ENCODE results near the gene NUBP2. TPM values are rescaled to one million over a fixed set of nuclear protein-coding genes. Genes with fewer than 3 reads are reported as not detected.

The NUBP2 gene
- total RNA-seq, 1 donor from 2014 or later, result 77.8 TPM

- DNase-seq (ENCODE audit: low read depth, low spot score), result no peak
Measured at GRCh38 chr16:1758923-1759322, 23.8 kb upstream of the NUBP2 start.

- DNase-seq (ENCODE audit: low read depth, low spot score), result no peak
Measured at GRCh38 chr16:1759511-1759910, 23.2 kb upstream of the NUBP2 start.

GRCh38 chr16:1760911-1761310, 21.8 kb upstream of the NUBP2 start:
- DNase-seq (ENCODE audit: low read depth, low spot score), result no peak

- DNase-seq (ENCODE audit: low read depth, low spot score), result no peak
Measured at GRCh38 chr16:1761751-1762150, 21.0 kb upstream of the NUBP2 start.

GRCh38 chr16:1762196-1762878, 20.4 kb upstream of the NUBP2 start:
- DNase-seq (ENCODE audit: low read depth, low spot score), result no peak

GRCh38 chr16:1762879-1763520, 19.8 kb upstream of the NUBP2 start:
- no peak for DNase-seq (ENCODE audit: low read depth, low spot score)

- no peak for DNase-seq (ENCODE audit: low read depth, low spot score)
Measured at GRCh38 chr16:1763521-1764511, 18.9 kb upstream of the NUBP2 start.

- no peak for DNase-seq (ENCODE audit: low read depth, low spot score)
Measured at GRCh38 chr16:1764971-1765370, 17.8 kb upstream of the NUBP2 start.

- no peak for DNase-seq (ENCODE audit: low read depth, low spot score)
Measured at GRCh38 chr16:1765826-1766225, 16.9 kb upstream of the NUBP2 start.

- no peak for DNase-seq (ENCODE audit: low read depth, low spot score)
Measured at GRCh38 chr16:1766231-1766630, 16.5 kb upstream of the NUBP2 start.

- no peak for DNase-seq (ENCODE audit: low read depth, low spot score)
Measured at GRCh38 chr16:1766701-1767100, 16.1 kb upstream of the NUBP2 start.

- DNase-seq (ENCODE audit: low read depth, low spot score), result no peak
Measured at GRCh38 chr16:1767116-1767994, 15.4 kb upstream of the NUBP2 start.

GRCh38 chr16:1768061-1768766, 14.5 kb upstream of the NUBP2 start:
- no peak for DNase-seq (ENCODE audit: low read depth, low spot score)

GRCh38 chr16:1768767-1769401, 13.9 kb upstream of the NUBP2 start:
- no peak for DNase-seq (ENCODE audit: low read depth, low spot score)

GRCh38 chr16:1769402-1770300, 13.1 kb upstream of the NUBP2 start:
- DNase-seq (ENCODE audit: low read depth, low spot score), result no peak

- no peak for DNase-seq (ENCODE audit: low read depth, low spot score)
Measured at GRCh38 chr16:1770328-1771187, 12.2 kb upstream of the NUBP2 start.

- DNase-seq (ENCODE audit: low read depth, low spot score), result no peak
Measured at GRCh38 chr16:1771188-1771863, 11.4 kb upstream of the NUBP2 start, which contains the start of gene NME3. NME3 (minus strand) TSS chr16:1771543; CDS start chr16:1771534, 9 bp downstream.
